Measurements from ENCODE around the gene LRRFIP1. TPM values are rescaled to one million over a fixed set of nuclear protein-coding genes. Genes with fewer than 3 reads are reported as not detected.

LRRFIP1 gene
- total and polyA plus RNA-seq, 10 of the 15 experiments (the other 5 are each of a cell fraction or from before 2014, with no cell fraction given), result 36.2 to 120 (median 74.3) TPM

- ChIA-PET CTCF (no interaction called here), RAD21 (ENCODE audit: unreplicated experiment) (no interaction called here), SMC1A (ENCODE audit: uncharacterized antibody, unreplicated experiment) (no interaction called here), POLR2A (no interaction called here)
- H3K4me1 ChIP-seq (ENCODE audit: control insufficient read depth, insufficient read depth, low read length), result no peaks in the 10 kb centered on the region
- intact Hi-C loops (cut with micrococcal nuclease; ENCODE audit: unreplicated experiment), result no loop called here
- no peak for ATAC-seq
- H3K9me3 ChIP-seq (replicated peaks; ENCODE audit: control insufficient read depth, insufficient read depth, low read length), result no peaks in the 10 kb centered on the region; the same call in 2 of the 3 replicates
- H3K27me3 ChIP-seq (replicated peaks in 1 of 2; ENCODE audit: control insufficient read depth in 2 of 2, insufficient read depth in 2 of 2, low read length in 1 of 2), result peaks cover 0 to 3% of the 10 kb centered on the region in 2 experiments; a peak in 3 of 4 replicates
- FAIRE-seq, result no peak
- H3K79me2 ChIP-seq (ENCODE audit: control insufficient read depth, insufficient read depth, low read length), result no peaks in the 10 kb centered on the region
- no peak overlapping the region for H2AFZ ChIP-seq (ENCODE audit: control insufficient read depth, low read depth, low read length)
- no peak overlapping the region for H3K9ac ChIP-seq (ENCODE audit: control insufficient read depth, insufficient read depth, low read length)
- DNase-seq (ENCODE audit: low read depth, low spot score), result no peak
- no peaks in the 10 kb centered on the region for H3K36me3 ChIP-seq (ENCODE audit: control insufficient read depth in 2 of 2, insufficient read depth in 2 of 2, low read length in 1 of 2)
- in situ Hi-C loops (cut with MboI), result no loop called here
- H4K20me1 ChIP-seq (ENCODE audit: control insufficient read depth, insufficient read depth), result no peaks in the 10 kb centered on the region
- BruUV-seq (replicated peaks), result no TSS peak
- H3K4me2 ChIP-seq (ENCODE audit: control insufficient read depth, insufficient read depth), result no peak overlapping the region
- no peak overlapping the region for H3K27ac ChIP-seq (ENCODE audit: control insufficient read depth, insufficient read depth)
- no peak overlapping the region for H3K4me3 ChIP-seq
- 49% methylated on average over 9 of the region's 9 CpGs for WGBS (ENCODE audit: insufficient coverage, insufficient replicate concordance, low lambda C conversion rate, missing lambda C conversion rate)
- TF ChIP-seq ZNF592 (IDR thresholded peaks at IDR 0.05), result no peak
- TF ChIP-seq IRF5 (IDR thresholded peaks at IDR 0.05; ENCODE audit: borderline replicate concordance), result no peak
- no peak for TF ChIP-seq HDGF (IDR thresholded peaks at IDR 0.05)
- no peak for TF ChIP-seq CUX1 (IDR thresholded peaks at IDR 0.05; ENCODE audit: insufficient replicate concordance, low read depth, low read length)
- TF ChIP-seq SMAD1 (IDR thresholded peaks at IDR 0.05; ENCODE audit: low read depth, partially characterized antibody), result no peak
- no peak for TF ChIP-seq RAD51 (IDR thresholded peaks at IDR 0.05)
- TF ChIP-seq PKNOX1 (IDR thresholded peaks at IDR 0.05), result no peak
- no peak for TF ChIP-seq YBX1 (IDR thresholded peaks at IDR 0.05)
- no peak for TF ChIP-seq ZBTB33 (IDR thresholded peaks at IDR 0.05)
Measured at GRCh38 chr2:237648016-237648381, 20.6 kb downstream of the LRRFIP1 start.

Measured in GM12878 (cell line).